GM23338 (cell line): ENCODE measurements around the gene RIOK3. TPM values are rescaled to one million over a fixed set of nuclear protein-coding genes. Genes with fewer than 3 reads are reported as not detected.

Experiments
- ATAC-seq: fragments of 200-7000 bp; cut with Tn5 transposase; 3 replicates; pipeline ENCODE4 v1.9.1; 2020
- DNase-seq: peaks from one replicate; pipeline ENCODE4 v3.0.0-alpha.2; 2015; ENCODE audit warnings: low spot score
- H2AFZ ChIP-seq: fragments of 200-600 bp; sonication (generic); 2 replicates; pipeline ENCODE4 v1.8.0; 2016; ENCODE audit warnings: antibody characterized with exemption, mild to moderate bottlenecking, moderate library complexity
- H3F3A ChIP-seq: fragments of 200-600 bp; sonication (generic); replicated peaks from 2 replicates; pipeline ENCODE4 v1.8.0; 2017; ENCODE audit warnings: antibody characterized with exemption, mixed run types, low read depth
- H3K27ac ChIP-seq: fragments of 200-600 bp; sonication (generic); 2 replicates; pipeline ENCODE4 v1.6.1; 2016; ENCODE audit warnings: low read depth
- H3K27me3 ChIP-seq: fragments of 200-600 bp; sonication (generic); 2 replicates; pipeline ENCODE4 v1.8.0; 2016; ENCODE audit warnings: mild to moderate bottlenecking, mixed run types, moderate library complexity; ENCODE audit not compliant: insufficient read depth
- H3K36me3 ChIP-seq: fragments of 200-600 bp; sonication (generic); 2 replicates; pipeline ENCODE4 v1.8.0; 2016; ENCODE audit warnings: mild to moderate bottlenecking; ENCODE audit not compliant: insufficient read depth
- H3K4me1 ChIP-seq: fragments of 200-600 bp; sonication (generic); 2 replicates; pipeline ENCODE4 v1.8.0; 2016; ENCODE audit warnings: mild to moderate bottlenecking, moderate library complexity; ENCODE audit not compliant: insufficient read depth
- H3K4me2 ChIP-seq: fragments of 200-600 bp; sonication (generic); 2 replicates; pipeline ENCODE4 v1.7.1; 2017; ENCODE audit warnings: mixed run types
- H3K4me3 ChIP-seq: fragments of 200-600 bp; sonication (generic); 2 replicates; pipeline ENCODE4 v1.6.1; 2016; ENCODE audit warnings: mixed run types
- H3K79me2 ChIP-seq: fragments of 200-600 bp; sonication (generic); replicated peaks from 2 replicates; pipeline ENCODE4 v1.8.0; 2017; ENCODE audit warnings: mild to moderate bottlenecking; ENCODE audit not compliant: insufficient read depth
- H3K9me2 ChIP-seq: fragments of 200-600 bp; sonication (generic); 2 replicates; pipeline ENCODE4 v1.8.0; 2017; ENCODE audit not compliant: insufficient read depth
- H4K20me1 ChIP-seq: fragments of 200-600 bp; sonication (generic); replicated peaks from 2 replicates; pipeline ENCODE4 v1.8.0; 2017; ENCODE audit warnings: mild to moderate bottlenecking; ENCODE audit not compliant: insufficient read depth
- H3K27ac Mint-ChIP-seq: 2 replicates; pipeline ENCODE4 v1.8.0; 2020; ENCODE audit warnings: inconsistent platforms, mild to moderate bottlenecking, moderate library complexity, mixed read lengths
- H3K27me3 Mint-ChIP-seq: 3 replicates; pipeline ENCODE4 v1.8.0; 2022; ENCODE audit warnings: low read depth, mild to moderate bottlenecking, moderate library complexity, mixed read lengths, inconsistent platforms; ENCODE audit not compliant: insufficient read depth, poor library complexity
- H3K36me3 Mint-ChIP-seq: 3 replicates; pipeline ENCODE4 v1.8.0; 2021; ENCODE audit warnings: low read depth, mild to moderate bottlenecking, inconsistent platforms, moderate library complexity, mixed read lengths
- H3K4me1 Mint-ChIP-seq: 3 replicates; pipeline ENCODE4 v1.8.0; 2020; ENCODE audit warnings: mild to moderate bottlenecking, inconsistent platforms, mixed read lengths
- H3K4me3 Mint-ChIP-seq: 3 replicates; pipeline ENCODE4 v1.8.0; 2021; ENCODE audit warnings: moderate library complexity, mild to moderate bottlenecking, inconsistent platforms, mixed read lengths
- H3K9me3 Mint-ChIP-seq: 3 replicates; pipeline ENCODE4 v1.8.0; 2020; ENCODE audit warnings: moderate library complexity, mild to moderate bottlenecking, inconsistent platforms, mixed read lengths
- CREB1 ChIP-seq: fragments of 250-450 bp; sonication (Bioruptor Pico); IDR thresholded peaks from 2 replicates; pipeline ENCODE4 v1.5.0; 2020; ENCODE audit warnings: low read depth, mild to moderate bottlenecking, moderate library complexity
- EZH2 ChIP-seq: fragments of 200-600 bp; sonication (generic); IDR thresholded peaks from one replicate; pipeline ENCODE4 v1.8.0; 2017; ENCODE audit warnings: antibody characterized with exemption, mild to moderate bottlenecking, low read depth; ENCODE audit not compliant: unreplicated experiment
- EZH2phosphoT487 ChIP-seq: fragments of 200-600 bp; sonication (generic); IDR thresholded peaks from one replicate; pipeline ENCODE4 v1.8.1; 2018; ENCODE audit warnings: antibody characterized with exemption; ENCODE audit not compliant: unreplicated experiment
- JUNB ChIP-seq: IDR thresholded peaks from one replicate; pipeline ENCODE4 v1.6.1; 2016; ENCODE audit warnings: antibody characterized with exemption; ENCODE audit not compliant: unreplicated experiment
- NANOG ChIP-seq: IDR thresholded peaks from 2 replicates; pipeline ENCODE4 v1.6.1; 2016; ENCODE audit warnings: antibody characterized with exemption, borderline replicate concordance
- POLR2AphosphoS5 ChIP-seq: IDR thresholded peaks from 2 replicates; pipeline ENCODE4 v1.6.1; 2016; ENCODE audit warnings: antibody characterized with exemption, low read depth
- STAT1 ChIP-seq: IDR thresholded peaks from one replicate; pipeline ENCODE4 v1.6.1; 2016; ENCODE audit warnings: antibody characterized with exemption; ENCODE audit not compliant: unreplicated experiment
- ZNF114 ChIP-seq: fragments of 250-450 bp; sonication (Bioruptor Pico); IDR thresholded peaks from 2 replicates; pipeline ENCODE4 v1.5.0; 2020; ENCODE audit warnings: mild to moderate bottlenecking, moderate library complexity
- ZNF331 ChIP-seq: fragments of 250-450 bp; sonication (Bioruptor Pico); IDR thresholded peaks from 2 replicates; pipeline ENCODE4 v1.5.0; 2020; ENCODE audit warnings: low read depth, mild to moderate bottlenecking, moderate library complexity
- polyA plus RNA-seq: library from polyadenylated mRNA; unstranded; fragments of >200 nt; fragmentation: Nextera tagmentation; extraction: Ambion mirVana; gene quantifications from 2 replicates; pipeline ENCODE4 v1.2.1, GENCODE V29; 2016
- total RNA-seq: library from RNA; depleted of rRNA; stranded (reverse); fragments of >200 nt; shearing (Covaris generic); gene quantifications from 2 replicates; pipeline ENCODE4 v1.2.3, GENCODE V29; 2014
- TF ChIP-seq, protein P1 (sequence below), 2 experiments: fragments of 200-600 bp in 1 of 2; sonication (generic) in 1 of 2; conservative IDR thresholded peaks; 2 replicates each; pipeline versions ENCODE4 v1.5.1 to v1.6.1; 2016 to 2017; ENCODE audit warnings: antibody characterized with exemption in 2 of 2, low read depth in 2 of 2, mild to moderate bottlenecking in 2 of 2, moderate library complexity in 1 of 2
- TF ChIP-seq, protein P2 (sequence below): IDR thresholded peaks from 2 replicates; pipeline ENCODE4 v1.6.1; 2016; ENCODE audit warnings: antibody characterized with exemption
- TF ChIP-seq, protein P3 (sequence below): IDR thresholded peaks from one replicate; pipeline ENCODE4 v1.6.1; 2018; ENCODE audit warnings: antibody characterized with exemption; ENCODE audit not compliant: unreplicated experiment

Gene RIOK3
- total and polyA plus RNA-seq, 2 experiments from 2014 or later, result 20.8 to 22.1 TPM

DNA sequence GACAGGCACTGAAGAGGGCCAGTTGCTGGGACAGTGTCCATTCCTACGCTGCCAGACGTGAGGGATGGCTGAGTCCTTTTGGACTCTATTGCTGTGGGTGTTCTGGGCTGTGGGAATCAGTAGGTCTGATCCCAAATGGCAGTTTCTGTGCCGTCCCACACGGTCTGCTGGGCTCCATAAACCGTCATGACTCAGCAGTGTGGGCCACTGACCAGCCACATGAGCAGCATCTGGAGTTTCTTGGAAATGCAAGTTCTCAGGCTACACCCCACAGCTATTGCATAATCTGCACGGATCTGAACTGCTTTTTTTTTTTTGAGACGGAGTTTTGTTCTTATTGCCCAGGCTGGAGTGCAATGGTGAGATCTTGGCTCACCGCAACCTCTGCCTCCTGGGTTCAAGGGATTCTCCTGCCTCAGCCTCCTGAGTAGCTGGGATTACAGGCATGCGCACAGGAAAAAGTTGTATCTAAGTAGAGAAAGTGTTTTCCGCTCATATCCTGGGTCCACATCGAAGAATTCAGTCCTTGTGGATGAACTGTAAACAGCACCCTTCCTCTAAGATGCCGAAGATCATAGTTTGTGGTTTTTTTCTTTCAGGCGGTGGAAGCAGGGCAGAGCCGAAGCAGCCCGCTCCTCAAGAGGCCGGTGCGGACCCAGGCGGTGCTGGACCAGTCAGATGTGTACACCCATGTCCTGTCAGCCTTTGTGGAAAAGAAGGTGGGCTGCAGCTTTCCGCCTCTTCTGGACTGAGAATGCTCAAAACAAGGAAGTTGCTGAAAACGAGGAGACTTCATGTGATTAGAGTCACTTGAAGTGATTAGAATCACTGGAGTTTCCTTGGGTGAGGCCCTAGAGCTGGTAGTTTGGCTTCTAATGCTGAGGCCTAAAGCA, 75.7 kb downstream of the RIOK3 start (continued):
- TF ChIP-seq, protein P1, sequence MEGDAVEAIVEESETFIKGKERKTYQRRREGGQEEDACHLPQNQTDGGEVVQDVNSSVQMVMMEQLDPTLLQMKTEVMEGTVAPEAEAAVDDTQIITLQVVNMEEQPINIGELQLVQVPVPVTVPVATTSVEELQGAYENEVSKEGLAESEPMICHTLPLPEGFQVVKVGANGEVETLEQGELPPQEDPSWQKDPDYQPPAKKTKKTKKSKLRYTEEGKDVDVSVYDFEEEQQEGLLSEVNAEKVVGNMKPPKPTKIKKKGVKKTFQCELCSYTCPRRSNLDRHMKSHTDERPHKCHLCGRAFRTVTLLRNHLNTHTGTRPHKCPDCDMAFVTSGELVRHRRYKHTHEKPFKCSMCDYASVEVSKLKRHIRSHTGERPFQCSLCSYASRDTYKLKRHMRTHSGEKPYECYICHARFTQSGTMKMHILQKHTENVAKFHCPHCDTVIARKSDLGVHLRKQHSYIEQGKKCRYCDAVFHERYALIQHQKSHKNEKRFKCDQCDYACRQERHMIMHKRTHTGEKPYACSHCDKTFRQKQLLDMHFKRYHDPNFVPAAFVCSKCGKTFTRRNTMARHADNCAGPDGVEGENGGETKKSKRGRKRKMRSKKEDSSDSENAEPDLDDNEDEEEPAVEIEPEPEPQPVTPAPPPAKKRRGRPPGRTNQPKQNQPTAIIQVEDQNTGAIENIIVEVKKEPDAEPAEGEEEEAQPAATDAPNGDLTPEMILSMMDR (conservative IDR thresholded peaks at IDR 0.05; ENCODE audit: low read depth in 2 of 2), result no peak
- TF ChIP-seq ZNF114 (no peak), POLR2AphosphoS5 (no peak), EZH2 (no peak), CREB1 (CRISPR knock-in tag) (no peak), ZNF331 (no peak)
- TF ChIP-seq, protein P2, sequence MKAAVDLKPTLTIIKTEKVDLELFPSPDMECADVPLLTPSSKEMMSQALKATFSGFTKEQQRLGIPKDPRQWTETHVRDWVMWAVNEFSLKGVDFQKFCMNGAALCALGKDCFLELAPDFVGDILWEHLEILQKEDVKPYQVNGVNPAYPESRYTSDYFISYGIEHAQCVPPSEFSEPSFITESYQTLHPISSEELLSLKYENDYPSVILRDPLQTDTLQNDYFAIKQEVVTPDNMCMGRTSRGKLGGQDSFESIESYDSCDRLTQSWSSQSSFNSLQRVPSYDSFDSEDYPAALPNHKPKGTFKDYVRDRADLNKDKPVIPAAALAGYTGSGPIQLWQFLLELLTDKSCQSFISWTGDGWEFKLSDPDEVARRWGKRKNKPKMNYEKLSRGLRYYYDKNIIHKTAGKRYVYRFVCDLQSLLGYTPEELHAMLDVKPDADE, result no peak
- TF ChIP-seq, protein P3, sequence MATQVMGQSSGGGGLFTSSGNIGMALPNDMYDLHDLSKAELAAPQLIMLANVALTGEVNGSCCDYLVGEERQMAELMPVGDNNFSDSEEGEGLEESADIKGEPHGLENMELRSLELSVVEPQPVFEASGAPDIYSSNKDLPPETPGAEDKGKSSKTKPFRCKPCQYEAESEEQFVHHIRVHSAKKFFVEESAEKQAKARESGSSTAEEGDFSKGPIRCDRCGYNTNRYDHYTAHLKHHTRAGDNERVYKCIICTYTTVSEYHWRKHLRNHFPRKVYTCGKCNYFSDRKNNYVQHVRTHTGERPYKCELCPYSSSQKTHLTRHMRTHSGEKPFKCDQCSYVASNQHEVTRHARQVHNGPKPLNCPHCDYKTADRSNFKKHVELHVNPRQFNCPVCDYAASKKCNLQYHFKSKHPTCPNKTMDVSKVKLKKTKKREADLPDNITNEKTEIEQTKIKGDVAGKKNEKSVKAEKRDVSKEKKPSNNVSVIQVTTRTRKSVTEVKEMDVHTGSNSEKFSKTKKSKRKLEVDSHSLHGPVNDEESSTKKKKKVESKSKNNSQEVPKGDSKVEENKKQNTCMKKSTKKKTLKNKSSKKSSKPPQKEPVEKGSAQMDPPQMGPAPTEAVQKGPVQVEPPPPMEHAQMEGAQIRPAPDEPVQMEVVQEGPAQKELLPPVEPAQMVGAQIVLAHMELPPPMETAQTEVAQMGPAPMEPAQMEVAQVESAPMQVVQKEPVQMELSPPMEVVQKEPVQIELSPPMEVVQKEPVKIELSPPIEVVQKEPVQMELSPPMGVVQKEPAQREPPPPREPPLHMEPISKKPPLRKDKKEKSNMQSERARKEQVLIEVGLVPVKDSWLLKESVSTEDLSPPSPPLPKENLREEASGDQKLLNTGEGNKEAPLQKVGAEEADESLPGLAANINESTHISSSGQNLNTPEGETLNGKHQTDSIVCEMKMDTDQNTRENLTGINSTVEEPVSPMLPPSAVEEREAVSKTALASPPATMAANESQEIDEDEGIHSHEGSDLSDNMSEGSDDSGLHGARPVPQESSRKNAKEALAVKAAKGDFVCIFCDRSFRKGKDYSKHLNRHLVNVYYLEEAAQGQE, result no peak

DNA sequence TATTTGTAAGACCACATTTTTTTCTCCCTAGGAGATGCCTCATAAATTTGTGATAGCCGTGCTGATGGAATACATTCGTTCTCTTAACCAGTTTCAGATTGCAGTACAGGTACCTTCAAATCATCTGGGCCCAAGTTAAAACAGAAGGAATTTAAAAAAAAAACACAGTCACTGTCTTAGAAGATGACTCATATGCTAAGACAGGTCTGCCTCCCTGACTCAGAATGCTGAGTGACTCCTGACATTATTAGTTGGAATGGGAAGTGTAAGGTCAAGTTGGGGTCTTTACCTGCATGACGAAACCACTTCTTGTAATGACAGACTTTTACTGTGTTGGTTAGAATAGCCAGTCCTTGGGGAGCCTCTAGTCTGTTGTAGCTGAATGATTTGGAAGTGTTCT, 76.5 kb downstream of the RIOK3 start:
- no peaks in the 10 kb centered on the region for H3K9me2 ChIP-seq
- peaks cover 54% of the 10 kb centered on the region for H3K36me3 ChIP-seq
- H3K4me1 ChIP-seq, result no peaks in the 10 kb centered on the region
- no peak overlapping the region for H3K27ac ChIP-seq
- 0 out of 2 replicates have a peak, but pooled peaks cover 3% of the 10 kb centered on the region for H4K20me1 ChIP-seq
- H3K79me2 ChIP-seq, result no peaks in the 10 kb centered on the region
- Mint-ChIP-seq H3K4me1 (no peaks in the 10 kb centered on the region; the same call in 2 of the 3 replicates), H3K9me3 (no peaks in the 10 kb centered on the region), H3K27ac (no peak overlapping the region), H3K27me3 (peaks cover 2% of the 10 kb centered on the region), H3K36me3 (peaks cover 78% of the 10 kb centered on the region), H3K4me3 (no peak overlapping the region)
- H3K4me3 ChIP-seq, result no peak overlapping the region
- no peak overlapping the region for H3K4me2 ChIP-seq
- ATAC-seq, result no peak
- H3F3A ChIP-seq, result peaks cover 14% of the 10 kb centered on the region; the same call in 1 of the 2 replicates
- no peak overlapping the region for H2AFZ ChIP-seq
- H3K27me3 ChIP-seq, result no peaks in the 10 kb centered on the region
- DNase-seq, result no peak
- TF ChIP-seq ZNF114 (no peak), POLR2AphosphoS5 (no peak), JUNB (no peak), ZNF331 (no peak), NANOG (no peak), EZH2phosphoT487 (no peak), EZH2 (no peak), STAT1 (no peak)
- TF ChIP-seq, protein P1 (conservative IDR thresholded peaks at IDR 0.05; ENCODE audit: low read depth in 2 of 2), result no peak
- TF ChIP-seq, protein P2, result no peak
- TF ChIP-seq, protein P3, result no peak
